Fibroblast of lung (primary cell): ENCODE results near the gene PGGHG.

Source experiments
- EZH2 ChIP-seq: IDR thresholded peaks from 2 replicates; pipeline ENCODE4 v1.5.1; 2012; ENCODE audit warnings: low read length, control low read depth, mild to moderate bottlenecking; ENCODE audit errors: missing control alignments
- TF ChIP-seq, protein P1 (sequence below), 2 donors: IDR thresholded peaks in 1 of 2; conservative IDR thresholded peaks in 1 of 2; 1 replicate in 1 of 2; 2 replicates in 1 of 2; pipeline ENCODE4 v1.5.1; 2011 to 2012; ENCODE audit warnings: low read length in 2 of 2, control low read depth in 1 of 2, inconsistent platforms in 1 of 2, low read depth in 1 of 2, mild to moderate bottlenecking in 1 of 2

DNA sequence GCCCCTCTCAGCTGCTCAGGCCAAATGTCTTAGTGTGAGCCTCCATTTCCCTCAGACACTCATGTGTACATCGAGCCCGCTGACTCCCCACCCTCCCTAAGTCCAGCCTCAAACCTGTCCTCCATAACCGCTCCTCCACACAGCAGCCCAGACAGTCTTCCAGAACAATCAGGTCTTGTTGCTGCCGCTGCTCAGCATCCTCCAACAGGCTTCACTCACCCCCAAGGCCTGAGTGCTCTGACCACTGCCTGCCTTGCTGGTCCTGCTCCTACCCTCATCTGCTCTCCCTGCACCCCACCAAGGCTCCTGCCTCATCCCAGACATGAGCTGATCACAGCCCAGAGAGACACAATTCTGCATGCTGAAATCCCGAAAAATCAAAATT lies 35.0 kb upstream of the PGGHG start:
- TF ChIP-seq, protein P1, sequence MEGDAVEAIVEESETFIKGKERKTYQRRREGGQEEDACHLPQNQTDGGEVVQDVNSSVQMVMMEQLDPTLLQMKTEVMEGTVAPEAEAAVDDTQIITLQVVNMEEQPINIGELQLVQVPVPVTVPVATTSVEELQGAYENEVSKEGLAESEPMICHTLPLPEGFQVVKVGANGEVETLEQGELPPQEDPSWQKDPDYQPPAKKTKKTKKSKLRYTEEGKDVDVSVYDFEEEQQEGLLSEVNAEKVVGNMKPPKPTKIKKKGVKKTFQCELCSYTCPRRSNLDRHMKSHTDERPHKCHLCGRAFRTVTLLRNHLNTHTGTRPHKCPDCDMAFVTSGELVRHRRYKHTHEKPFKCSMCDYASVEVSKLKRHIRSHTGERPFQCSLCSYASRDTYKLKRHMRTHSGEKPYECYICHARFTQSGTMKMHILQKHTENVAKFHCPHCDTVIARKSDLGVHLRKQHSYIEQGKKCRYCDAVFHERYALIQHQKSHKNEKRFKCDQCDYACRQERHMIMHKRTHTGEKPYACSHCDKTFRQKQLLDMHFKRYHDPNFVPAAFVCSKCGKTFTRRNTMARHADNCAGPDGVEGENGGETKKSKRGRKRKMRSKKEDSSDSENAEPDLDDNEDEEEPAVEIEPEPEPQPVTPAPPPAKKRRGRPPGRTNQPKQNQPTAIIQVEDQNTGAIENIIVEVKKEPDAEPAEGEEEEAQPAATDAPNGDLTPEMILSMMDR (conservative IDR thresholded peaks at IDR 0.05 in 1 of 2, IDR thresholded peaks at IDR 0.05 in 1 of 2; ENCODE audit: low read depth in 1 of 2, low read length in 2 of 2): no peak
- TF ChIP-seq EZH2: no peak
